NCI-H774 (cell line): ENCODE data around the gene SEMA4A.
"Not testable (repeated sequence)": the region's sequence is repeated elsewhere in the genome, so short reads cannot be mapped to it uniquely, and the experiment has no call there.

ENCODE experiments used
- DNase-seq: peaks from one replicate; lab custom pipeline; 2025; lab: John Stamatoyannopoulos, UW

Gene SEMA4A

DNA sequence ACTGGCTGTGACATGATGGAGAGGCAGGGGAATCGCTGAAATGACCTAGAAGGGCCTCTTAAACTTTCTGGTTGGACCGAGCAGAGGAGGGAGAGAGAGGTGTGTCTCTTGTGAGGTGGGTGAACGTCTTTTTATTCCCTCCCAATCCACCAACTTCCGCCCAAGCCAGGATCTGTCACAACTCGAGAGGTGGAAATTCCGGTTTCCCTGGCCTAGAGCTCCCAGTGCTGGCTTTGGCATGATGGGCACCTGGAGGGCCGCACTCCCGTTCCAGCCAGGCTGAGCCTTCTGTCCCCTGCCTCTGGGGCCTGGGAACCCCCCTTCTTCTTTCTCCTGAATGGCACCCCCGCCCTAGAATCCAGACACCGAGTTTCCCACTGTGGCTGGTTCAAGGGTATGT is at the start of gene SEMA4A:
TSS of gene SEMA4A (plus strand) at position 224 of the 400 bp plus-strand sequence. CDS start 994 bp downstream, outside the sequence.
- no peak for DNase-seq

DNA sequence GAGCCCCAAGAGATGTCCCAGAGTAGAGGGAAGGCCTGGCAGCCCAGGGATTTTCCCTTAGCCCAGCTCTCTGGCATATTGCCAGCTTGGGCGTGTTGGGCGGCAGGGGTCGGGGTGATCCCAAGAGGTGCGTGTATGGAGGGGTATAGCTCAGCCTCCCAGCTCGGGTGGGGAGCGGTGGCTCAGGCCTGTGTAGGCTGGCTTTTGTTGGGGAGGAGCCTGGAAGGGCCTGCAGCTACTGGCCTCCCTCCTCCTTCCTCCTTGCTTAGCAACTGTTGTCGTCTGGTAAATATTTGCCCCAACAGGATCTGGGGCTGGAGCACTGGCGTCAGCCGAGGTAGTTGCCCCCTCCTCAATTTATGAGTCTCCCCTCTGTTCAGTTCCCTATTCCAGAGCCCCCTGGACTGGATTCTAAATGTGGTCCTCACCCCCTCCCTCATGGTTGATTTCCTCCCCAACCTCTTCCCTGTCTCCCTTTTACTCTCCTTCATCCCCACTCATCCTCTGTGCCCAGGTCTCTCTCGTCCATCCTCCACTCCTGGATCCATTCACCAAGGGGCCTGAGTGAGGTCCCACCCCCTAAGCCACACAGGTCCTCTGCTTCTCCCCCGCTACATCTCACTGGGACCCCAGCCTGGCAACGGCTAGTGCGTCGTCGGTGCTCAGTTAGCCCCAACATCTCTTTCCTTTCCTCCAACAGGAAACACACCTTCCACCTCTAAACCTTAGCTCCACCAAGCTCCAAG is 49.1 kb upstream of the SEMA4A start:
- peak; percentile 70 for DNase-seq

DNA sequence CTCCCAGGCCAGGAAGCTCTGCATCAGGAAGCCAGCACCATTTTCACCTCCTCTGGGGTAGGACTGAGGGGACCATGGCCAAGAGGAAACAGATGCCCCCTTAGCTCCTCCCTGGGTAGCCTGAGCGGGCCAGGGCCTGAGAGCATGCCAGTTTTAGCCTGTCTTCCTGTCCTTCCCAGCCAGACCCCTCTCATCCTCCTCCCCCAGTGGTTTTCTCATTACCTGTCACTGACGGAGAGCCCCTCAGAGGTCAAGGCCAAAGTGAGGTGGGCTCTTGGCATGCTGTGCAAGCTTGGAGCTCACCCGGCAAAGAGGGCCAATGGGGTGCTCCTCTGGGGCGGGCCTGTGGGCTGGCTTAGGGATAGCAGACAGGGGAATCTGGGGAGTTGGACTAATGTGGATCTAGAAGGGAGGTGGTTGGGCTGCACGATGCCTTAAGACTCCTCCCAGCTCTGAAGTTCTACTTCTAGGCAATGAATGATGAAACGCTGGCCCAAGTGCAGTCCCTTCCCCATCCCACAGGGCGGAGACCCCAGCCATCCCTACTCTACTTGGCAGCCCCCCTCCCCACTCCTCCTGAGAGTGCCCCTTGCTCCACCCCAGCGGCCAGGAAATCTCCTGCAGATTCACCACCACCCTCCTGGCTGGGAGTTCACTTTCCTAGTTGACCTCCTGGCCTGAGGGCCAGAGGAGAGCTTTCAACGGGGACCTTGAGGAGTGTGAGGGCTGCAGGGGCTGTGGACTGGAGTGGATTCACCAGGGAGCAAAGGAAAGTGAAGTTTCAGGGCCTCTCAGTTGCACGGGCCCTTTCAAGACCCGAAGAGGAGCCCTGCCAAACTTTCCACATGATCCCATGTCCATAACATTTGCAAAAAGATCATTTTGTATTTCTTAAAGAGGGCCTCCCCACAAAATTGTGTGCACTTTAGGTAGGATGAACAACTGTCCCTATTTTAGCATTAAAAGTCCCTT is 48.2 kb upstream of the SEMA4A start:
- DNase-seq = no peak

DNA sequence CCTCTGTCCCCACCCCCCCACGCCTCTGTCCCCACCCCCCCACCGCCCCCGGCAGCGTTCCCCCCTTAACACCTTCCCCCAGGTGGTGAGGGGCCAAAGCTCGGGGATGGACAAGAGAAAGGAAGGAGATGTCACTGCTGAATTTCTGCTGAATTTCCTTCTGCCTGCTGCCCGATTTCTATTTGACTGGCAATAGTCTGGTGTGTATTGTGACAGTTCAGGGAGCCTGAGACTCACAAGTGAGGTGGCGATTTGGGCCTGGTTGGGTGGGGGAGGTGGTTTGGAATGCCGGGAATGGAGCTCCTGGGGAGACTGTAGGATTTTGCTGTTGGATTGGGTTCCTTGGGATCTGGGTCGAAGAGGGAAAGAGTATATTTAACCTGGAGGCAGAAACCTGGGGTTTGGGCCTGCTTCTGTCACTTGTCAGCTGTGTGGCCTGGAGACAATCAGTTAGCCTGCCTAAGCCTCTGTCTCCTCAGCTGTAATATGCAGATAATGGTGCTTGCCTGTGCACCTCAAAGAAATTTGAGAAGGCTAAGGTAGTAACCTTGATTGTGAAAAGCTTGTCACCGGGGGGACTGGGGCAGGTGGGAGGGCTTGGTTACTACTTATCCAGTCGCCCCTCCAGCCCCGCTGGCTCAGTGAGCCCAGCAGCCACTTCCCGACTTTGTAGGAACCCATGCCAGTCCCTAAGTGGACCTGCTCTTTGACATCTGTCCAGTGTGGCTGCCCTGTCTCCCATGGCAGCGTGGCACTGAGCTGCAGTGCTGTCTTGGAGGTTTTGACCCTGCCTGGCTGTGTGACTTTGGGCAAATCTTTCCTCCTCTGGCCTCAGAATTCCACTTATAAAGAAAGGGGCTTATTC is 46.5 kb upstream of the SEMA4A start:
- no peak for DNase-seq

DNA sequence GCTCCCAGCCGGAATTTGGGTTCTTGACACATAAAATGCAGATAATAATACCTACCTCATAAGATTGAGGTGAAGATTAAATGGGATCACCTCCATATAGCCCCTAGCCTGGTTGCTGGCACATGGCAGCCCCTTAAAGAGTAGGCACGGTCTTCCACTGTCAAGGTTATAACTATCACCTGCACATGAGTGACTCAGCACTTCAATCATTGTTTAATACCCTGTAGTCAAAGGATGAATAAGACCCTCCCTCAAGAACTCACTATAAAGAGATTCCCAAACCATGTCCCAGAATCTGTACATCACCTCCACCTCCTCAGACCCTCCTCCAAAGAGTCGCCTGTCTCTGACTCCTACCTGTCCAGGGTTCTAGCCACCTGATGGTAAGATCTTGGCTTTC is 45.3 kb upstream of the SEMA4A start:
- DNase-seq = no peak

DNA sequence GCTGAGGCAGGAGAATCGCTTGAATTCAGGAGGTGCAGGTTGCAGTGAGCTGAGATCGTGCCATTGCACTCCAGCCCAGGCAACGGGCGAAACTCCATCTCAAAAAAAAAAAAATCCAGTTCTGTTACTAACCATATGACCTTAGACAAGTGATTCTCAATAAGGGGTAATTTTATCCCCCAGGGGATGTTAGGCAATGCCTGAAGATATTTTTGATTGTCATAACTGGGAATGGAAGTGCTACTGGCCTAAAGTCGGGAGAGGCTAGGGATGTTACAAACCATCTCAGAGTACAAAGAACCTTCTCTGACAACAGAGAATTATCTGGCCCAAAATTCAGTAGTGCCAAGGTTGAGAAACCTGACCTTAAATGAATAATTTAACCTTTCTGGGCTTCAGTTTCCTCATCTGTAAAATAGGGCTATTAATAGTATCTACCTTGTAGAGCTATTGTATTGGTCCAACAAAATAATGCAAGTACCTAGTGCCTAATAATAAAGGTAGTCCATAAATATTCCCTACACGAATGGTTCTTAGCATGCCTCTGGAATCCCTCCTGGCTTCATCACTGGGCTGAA is 44.6 kb upstream of the SEMA4A start:
- no peak for DNase-seq

DNA sequence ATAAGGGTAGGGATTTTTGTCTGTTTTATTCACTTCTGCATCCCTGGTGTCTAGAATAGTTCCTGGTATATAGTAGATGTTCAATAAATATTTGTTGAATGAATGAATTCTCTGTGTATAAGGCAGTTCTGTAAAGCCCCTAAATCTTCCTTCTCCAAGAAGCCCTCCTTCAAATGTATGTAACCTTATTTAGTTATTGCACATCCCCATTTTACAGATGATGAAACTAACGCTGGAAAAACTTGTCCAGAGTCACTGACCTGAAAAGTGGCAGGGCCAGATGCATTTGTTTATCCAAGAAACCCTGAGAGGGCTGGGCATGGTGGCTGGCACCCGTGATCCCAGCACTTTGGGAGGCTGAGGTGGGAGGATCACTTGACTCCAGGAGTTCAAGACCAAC is 43.1 kb upstream of the SEMA4A start:
- no peak for DNase-seq

DNA sequence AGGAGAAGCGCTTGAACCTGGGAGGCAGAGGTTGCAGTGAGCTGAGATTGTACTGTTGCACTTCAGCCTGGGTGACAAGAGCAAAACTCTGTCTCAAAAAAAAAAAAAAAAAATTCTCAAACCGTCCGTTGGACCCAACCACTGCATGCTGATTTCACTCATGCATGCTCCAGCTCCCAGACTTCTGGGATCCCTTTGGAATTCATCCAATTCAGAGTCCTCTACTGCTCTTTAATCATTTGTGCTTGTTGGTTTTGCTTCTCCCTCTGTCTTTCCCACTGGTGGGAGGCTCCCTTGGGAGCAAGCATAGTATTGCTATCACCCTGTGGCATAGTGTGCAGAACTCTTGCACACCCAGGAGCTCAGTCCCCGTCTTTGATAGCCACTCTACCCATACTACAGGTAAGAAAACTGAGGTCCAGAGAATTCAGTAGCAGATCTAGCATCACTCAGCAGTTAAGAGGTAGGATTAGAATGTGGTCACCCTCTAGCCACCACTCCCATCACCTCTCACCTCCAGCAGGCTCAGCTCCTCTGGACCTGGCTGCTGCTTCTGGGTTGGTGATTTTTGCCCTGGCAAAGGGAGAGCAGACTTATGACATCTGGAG is 41.9 kb upstream of the SEMA4A start:
- no peak for DNase-seq

DNA sequence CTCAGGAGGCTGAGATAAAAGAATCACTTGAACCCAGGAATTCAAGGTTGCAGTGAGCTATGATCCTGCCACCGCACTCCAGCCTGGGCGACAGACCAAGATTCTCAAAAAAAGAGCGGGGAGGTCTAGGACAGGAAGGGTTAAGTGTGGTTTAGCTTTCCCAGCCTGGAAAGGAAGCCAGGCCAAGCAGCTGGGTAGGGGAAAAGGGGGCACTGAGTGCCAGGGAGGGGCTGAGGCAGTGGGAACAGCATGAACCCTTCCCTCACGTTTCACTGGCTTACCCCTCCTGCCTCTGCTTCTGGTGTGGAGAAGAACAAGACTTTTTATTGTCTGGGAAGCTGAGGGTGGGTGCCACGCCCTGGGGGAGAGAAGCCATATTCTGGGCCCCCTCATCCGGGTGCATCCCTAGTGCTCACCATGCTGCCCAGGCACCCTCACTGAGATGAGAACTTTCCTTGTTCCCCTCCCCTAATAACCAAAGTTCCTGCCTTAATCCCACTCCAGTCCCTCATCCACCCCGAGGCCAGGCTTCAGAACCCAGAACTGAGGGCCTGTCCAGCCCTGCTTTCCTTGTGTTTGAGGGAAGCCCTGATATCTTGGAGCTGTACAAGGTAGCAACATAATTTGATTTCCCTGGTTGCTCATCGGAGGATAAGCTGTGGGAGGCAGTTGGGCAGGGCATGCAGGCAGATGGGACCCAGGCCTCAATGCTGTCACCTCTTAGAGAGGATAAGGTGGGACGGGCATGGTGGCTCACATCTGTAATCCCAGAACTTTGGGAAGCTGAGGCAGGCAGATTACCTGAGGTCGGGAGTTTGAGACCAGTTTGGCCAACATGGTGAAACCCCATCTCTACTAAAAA is 40.9 kb upstream of the SEMA4A start:
- no peak for DNase-seq

DNA sequence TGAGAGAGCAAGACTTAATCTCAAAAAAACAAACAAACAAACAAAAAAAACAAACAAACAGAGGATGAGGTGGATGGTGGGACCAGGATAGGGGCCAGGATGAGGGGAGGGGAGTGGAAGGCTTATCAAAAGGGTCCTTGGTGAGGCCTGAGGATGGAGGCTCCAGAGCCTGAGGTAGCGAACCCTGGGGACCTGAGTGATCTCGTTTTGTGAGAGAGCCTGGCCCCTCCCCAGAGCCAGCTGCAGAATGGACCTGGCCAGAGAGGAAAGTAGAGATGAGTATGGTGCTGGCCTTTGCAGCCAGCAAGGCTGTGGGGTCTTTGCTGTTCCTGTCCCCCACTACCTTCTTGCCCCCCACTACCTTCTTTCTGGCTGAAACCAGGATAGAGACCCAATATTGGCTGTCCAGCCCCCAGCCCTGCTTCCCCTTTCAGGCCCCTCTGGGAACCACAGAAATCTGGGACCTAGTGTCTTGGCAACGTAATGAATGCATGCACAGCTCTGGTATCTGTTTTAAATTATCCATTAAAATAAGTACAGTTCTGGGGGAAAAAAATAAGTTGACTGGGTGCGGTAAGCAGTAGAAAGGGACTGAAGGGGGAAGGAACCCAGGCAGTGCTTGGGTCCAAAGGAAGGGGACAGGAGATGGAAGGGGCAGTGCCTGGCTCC is 40.0 kb upstream of the SEMA4A start:
- no peak for DNase-seq

DNA sequence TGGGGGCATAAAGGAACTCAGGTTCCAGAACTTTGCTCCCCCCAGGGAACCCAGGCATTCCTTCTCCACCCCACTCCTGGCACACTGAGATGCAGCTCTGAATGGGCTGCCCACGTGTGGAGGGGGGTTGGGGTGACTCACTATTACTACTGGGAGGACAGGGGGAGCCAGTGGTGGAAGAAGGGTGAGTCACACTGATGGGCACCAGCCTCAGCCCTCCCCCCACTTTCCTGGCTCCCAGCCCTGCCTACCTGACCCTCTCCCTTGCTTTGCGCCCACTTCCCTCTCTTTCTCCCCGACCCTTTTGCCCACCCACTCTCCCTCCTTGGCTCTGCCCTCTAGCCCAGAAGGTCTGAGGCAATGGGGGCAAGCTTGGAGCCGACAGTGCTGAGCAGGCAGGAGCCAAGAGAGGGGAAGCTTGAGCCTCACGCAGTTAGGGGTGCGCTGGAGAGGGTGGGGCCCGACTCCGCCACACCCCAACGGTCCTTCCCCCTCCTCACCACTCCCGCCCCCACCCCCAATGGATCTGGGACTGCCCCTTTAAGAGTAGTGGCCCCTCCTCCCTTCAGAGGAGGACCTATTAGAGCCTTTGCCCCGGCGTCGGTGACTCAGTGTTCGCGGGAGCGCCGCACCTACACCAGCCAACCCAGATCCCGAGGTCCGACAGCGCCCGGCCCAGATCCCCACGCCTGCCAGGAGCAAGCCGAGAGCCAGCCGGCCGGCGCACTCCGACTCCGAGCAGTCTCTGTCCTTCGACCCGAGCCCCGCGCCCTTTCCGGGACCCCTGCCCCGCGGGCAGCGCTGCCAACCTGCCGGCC is 39.1 kb upstream of the SEMA4A start, which contains the start of gene LMNA:
TSS of gene LMNA (plus strand) at position 611 of the 818 bp plus-strand sequence. CDS start 208 bp downstream, outside the sequence.
- peak; percentile 53 for DNase-seq

DNA sequence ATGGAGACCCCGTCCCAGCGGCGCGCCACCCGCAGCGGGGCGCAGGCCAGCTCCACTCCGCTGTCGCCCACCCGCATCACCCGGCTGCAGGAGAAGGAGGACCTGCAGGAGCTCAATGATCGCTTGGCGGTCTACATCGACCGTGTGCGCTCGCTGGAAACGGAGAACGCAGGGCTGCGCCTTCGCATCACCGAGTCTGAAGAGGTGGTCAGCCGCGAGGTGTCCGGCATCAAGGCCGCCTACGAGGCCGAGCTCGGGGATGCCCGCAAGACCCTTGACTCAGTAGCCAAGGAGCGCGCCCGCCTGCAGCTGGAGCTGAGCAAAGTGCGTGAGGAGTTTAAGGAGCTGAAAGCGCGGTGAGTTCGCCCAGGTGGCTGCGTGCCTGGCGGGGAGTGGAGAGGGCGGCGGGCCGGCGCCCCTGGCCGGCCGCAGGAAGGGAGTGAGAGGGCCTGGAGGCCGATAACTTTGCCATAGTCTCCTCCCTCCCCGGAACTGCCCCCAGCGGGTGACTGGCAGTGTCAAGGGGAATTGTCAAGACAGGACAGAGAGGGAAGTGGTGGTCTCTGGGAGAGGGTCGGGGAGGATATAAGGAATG is 38.4 kb upstream of the SEMA4A start:
- DNase-seq = no peak

DNA sequence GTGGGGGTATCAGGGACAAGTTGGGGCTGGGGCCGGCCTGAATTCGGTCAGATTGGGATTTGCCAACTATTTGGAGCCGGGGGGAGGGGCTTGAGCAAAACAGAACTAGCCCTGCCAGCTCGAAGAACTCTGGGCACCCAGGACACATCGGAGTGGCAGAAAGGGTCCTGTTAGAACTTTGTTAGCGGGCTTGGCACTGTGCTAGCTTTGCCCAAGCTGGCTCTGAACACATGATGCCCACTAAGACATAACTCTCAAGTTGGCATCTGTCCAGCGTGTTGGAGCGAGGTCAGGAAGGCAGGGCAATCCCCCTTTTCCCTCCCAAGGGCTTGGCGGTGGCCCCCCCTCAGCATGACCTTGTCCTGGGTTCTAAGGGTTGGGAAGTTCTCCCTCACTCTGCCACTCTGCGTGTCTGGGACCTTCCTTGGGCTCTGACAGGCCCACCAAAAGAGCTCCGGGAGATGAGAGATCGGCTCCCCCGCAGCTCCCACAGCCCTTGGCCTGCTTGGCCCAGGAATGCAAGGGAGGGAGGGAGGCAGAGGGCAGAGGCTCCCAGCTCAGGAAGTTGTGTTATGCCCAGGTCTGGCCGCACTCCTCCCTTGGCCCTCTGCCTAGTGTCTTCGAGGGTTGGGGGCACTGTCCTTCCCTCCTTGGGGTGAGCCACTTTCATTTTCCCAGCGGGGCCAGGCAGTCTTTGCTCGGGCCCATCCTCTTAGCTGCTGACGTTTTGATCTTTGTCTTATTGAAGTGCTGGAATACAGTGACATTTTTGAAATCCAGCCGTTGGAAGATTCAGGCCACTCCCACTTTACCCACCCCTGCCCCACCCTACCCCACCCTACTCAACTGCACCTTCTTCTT is 37.6 kb upstream of the SEMA4A start:
- DNase-seq = no peak

DNA sequence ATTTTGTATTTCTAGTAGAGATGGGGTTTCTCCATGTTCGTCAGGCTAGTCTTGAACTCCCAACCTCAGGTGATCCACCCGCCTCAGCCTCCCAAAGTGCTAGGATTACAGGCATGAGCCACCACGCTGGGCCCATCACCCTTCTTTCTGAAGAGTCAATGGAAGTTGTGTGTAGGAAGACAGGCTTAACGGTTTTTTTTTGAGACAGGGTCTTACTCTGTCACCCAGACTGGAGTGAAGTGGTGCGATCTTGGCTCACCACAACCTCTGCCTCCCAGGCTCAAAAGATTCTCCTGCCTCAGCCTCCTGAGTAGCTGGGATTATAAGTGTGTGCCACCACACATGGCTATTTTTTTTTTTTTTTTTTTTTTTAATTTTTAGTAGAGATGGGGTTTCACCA is 36.7 kb upstream of the SEMA4A start:
- not testable (repeated sequence) for DNase-seq

DNA sequence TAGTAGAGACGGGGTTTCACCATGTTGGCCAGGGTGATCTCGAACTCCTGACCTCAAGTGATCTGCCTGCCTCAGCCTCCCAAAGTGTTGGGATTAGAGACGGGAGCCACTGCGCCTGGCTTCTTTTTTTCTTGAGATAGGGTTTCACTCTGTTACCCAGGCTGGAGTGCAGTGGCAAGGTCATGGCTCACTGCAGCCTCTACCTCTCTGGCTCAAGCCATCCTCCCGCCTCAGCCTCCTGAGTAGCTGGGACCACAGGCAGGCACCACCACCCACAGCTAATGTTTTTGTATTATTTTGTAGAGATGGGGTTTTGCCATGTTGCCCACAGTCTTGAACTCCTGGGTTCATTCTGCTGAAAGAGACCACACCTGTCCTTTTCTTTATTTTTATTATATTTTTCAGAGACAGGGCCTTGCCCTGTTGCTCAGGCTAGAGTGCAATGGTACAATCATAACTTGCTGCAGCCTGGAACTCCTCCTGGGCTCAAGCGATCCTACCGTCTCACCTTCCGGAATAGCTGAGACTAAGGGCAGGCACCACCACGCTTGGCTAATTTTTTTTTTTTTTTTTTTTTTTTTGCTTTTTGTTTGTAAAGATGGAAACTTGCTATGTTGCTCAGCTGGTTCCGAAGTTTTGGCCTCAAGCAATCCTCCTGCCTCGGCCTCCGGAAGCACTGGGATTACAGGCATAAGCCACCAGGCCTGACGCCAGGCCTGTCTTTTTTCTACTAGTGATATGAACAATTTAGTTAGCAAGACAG is 35.8 kb upstream of the SEMA4A start:
- DNase-seq = no peak

DNA sequence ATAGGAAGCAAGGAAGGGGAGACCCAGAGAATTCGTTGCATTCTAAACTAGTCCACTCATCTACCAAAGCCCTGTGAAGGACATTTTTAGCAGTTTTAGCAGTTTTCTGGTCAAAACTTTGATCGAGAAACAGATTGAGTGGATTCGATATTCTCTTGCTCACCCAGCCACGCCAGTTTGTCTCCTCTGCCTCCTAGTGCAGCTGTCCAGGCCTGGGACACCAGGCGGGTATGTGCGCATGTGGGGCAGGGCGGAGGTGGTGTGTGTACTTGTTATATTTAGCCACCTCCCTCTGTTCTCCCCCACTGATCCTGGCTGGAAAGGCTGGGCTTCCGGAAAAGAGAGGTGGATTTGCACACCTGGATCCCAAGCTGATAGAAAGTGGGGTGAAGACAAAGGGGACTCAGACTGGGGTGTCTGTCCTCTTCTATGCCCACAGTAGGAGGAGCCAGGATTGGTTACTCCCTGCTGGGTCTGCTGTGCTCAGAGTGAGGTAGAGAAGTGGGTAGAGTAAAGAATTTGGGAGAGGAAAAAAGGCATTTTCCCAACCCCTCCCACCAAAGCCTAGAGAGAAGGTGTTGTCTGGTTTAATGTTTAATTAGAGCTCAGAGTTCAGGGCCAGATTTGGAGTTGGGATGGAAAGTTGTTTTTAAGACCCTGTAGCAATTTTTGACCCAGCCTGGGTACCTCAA is 35.1 kb upstream of the SEMA4A start:
- no peak for DNase-seq
